ENCODE data around the gene ZNF282.

ZNF282 gene

DNA sequence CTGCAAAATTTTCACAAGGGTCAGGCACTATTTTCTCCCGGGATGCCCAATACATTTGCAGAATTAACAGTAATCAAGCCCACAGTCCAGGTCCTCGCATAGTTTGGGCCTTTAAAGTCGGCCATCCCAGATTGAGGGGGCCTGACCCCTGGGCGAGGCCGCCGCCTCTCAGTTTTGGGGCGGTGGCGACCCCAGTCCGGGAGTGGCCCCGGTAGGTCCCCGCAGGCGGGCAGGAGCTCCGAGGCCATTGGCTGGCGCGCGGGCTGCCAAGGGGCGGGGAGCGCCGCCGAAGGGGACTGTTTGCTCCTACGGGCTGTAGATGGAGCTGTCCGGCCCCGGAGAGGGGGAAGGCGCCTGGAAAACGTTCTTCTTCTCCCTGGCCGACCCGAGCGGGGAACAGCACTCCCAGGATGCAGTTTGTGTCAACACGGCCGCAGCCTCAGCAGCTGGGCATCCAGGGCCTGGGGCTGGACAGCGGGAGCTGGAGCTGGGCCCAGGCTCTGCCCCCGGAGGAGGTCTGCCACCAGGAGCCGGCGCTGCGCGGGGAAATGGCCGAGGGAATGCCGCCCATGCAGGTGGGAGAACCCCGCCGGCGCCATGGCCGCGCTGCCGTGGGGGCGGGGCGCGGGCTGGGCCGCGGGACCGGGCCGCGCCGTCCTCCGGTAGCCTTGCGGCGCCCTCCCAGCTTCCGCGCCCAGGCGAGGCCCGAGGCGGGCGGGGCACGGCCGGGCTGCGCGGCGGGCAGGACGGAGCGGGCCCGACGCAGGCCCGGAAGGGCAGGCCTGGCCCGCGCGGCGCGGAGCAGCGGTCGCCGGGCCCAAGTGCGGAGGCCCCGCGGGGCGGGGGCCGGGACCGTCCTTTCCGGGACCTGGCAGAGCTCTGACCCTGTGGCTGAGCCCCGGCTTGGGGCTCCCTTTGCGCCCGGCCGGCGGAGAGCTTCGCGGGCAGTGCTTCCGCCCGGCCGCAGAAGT lies at the start of gene ZNF282:
Gene ZNF282 (plus strand): TSS at position 367 of the 971 bp plus-strand sequence. CDS start 44 bp downstream, at position 411.
- peak; percentile 88 for DNase-seq (ENCODE audit: low spot score)

DNA sequence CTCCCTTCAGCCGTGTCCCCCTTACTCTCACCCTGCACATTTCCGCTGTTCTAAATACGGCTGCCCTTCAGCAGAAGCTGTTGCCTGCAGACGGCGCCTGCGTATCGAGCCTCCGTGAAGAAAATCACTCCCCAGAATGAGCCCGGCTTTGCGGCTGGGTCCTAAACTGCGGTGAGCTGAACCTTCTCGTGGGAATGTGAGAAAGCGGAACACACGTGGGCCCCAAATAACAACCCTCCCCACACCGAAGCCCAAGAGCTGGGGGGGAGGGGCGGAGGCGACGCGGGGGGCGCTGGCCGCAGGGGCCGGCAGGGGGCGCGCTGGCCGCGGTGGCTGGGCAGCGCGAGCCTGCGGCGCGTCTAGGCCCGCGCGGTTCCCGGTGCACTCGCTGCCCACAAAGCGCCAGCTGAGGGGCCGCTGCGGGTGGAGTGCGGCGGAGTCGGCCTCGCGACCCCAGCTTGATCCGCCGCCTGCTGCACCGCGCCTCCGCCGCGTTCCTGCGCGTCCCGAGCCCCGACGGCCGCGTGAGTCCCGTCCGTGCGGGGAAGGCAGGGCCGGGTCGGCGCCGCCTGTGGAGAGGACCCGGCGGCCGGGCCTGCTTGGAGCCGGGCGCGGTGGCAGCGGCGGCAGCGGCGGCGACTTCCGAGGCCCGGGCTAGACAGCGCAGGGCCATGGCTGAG lies 48.1 kb upstream of the ZNF282 start, which contains the start of gene ZNF398:
Gene ZNF398 (plus strand): TSS at position 382 of the 680 bp plus-strand sequence. CDS start 290 bp downstream, at position 672.
- DNase-seq (ENCODE audit: low spot score) = peak; percentile 70

DNA sequence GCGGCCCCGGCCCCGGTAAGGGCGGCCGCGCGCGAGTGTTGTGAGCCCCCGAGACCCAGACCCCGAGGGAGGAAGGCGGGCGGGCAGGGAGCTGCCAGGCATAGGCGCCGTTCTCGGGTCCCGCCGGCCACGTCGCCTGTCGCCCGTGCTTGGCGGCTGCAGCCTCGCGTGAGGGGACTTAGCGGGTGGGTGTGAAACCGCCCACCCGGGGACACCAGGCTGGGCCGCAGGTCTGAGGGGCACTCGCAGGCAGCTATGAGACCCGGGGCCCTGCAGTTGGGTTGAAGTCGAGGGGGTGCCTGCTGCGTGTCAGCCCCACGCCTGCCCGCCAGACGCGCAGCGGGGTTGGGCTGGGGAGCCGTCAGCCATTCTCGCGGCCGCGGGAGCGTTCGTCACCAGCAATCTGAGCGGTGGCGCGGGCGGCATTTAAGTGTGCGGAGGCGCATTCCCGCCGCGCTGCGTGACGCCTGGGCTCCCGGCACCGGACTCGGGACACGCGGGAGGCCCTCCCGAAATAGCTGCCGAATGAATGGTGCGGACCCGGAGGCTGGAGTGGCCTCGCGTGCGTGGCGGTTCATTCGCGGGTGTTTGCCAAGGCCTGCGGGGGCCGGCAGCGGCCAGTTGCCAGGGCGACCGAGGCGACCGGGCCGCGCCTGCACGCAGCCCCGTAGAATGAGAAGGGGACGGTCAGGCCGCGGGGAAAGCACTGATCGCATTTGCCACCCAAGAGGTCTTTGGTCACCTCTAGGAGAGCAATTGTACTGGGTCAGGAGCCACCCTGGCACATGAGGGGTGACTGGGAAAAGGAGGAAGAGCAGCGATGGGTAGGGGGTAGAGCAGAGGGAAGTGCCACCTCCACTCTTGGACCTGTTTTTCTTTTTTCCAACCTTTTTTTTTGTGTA lies 47.3 kb upstream of the ZNF282 start:
- no peak for DNase-seq (ENCODE audit: low spot score)

DNA sequence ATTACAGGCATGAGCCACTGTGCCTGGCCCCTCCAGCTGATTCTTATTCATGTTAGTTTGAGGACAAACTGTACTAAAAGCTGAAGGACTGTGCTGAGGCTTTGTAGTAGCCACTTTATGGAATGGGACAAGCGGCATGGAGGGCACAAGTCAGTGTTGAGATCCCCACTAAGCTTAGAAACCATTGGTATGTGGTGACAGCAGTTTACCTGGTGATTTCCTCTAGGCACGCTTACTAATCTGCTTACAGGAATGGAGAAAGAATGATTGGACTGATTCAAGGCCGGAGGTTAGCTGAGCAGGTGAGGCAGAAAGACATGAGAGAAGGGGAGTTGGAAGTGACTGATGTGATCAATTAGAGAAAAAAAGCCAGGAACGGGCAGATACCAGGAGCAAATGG lies 44.4 kb upstream of the ZNF282 start:
- DNase-seq (ENCODE audit: low spot score) = no peak

DNA sequence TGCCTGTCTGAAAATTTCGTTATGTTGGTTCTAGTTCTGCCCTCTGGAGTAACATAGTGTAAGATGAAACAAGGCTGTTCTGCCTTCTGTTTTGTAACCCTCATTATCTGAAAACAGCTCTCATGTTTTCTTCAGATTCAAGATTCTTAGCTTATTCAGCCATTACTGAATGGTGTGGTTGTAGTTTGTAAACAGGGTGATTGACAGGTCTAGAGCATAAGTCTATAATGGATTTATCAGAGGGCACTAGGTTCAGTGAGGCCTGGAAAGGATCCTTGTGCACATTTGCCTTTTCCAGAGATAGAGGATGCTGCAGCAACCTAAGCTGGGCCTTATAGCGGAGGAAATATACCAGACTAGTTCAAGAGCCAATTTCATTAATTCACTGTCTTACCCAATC lies 42.0 kb upstream of the ZNF282 start:
- no peak for DNase-seq (ENCODE audit: low spot score)

DNA sequence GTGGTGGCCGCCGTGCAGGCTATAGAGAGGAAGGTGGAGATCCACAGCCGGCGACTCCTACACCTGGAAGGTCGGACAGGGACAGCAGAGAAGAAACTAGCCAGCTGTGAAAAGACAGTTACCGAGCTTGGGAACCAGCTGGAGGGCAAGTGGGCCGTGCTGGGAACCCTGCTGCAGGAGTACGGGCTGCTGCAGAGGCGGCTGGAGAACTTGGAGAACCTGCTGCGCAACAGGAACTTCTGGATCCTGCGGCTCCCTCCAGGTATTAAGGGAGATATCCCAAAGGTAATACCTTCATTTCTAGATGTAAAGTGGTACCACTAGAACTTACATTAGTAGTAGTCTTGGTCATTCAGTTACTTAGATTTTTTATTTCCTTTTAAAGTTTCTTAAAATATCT lies 41.3 kb upstream of the ZNF282 start:
- no peak for DNase-seq (ENCODE audit: low spot score)

DNA sequence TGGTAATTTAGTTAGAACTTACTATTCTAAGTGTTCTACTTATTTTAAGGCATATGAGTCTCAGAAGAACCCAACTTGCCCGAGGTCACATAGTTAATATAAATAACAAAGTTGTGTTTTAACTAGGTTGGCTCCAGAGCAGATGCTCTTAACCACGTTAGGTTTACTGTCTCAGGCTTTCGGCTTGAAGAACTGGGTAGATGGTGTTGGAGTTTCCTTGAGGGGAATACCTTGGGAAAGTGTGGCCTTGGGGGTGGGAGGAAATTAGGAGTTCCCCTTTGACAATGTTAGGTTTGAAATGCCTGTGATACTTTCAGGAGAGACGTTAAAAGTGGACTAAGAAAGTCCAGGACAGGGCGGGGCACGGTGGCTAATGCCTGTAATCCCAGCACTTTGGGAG lies 38.4 kb upstream of the ZNF282 start:
- DNase-seq (ENCODE audit: low spot score) = no peak

DNA sequence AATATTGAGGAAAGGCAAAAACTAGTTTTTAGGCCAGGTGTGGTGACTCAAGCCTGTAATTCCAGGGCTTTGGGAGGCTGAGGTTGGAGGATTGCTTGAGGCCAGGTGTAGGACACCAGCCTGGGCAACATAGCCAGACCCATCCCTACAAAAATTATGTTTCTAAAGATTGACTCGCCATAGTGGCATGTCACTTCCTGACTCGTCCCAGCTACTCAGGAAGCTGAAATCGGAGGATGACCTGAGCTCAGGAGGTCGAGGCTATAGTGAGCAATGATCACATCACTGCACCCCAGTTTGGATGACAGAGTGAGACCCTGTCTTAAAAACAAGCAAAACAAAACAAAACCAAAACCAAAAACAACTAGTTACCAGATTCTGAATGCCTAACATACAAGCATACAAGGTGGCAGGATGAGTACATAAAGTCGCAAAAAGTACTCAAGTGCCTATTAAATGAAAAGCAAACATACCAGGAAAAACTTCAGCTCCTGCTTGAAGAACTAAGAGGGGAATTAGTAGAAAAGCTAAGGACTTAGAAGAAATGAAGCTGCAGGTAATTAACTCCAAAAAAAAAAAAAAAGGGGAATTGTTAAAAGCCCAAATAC lies 34.0 kb upstream of the ZNF282 start:
- no peak for DNase-seq (ENCODE audit: low spot score)

DNA sequence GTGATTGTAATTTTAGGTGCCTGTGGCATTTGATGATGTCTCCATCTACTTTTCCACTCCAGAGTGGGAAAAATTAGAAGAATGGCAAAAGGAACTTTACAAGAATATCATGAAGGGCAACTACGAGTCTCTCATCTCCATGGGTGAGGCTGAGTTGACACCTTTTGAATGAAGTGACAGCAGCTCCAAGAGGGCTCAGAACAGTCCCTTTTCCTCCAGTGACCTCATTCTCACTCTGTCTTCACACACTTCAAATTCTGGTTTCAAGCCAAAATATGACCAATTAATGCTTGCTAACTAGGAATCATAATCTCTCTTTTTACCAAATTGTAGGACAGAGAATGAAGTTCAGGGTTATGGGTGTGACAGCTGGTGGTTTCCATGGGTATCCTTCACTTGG lies 29.2 kb upstream of the ZNF282 start:
- no peak for DNase-seq (ENCODE audit: low spot score)

DNA sequence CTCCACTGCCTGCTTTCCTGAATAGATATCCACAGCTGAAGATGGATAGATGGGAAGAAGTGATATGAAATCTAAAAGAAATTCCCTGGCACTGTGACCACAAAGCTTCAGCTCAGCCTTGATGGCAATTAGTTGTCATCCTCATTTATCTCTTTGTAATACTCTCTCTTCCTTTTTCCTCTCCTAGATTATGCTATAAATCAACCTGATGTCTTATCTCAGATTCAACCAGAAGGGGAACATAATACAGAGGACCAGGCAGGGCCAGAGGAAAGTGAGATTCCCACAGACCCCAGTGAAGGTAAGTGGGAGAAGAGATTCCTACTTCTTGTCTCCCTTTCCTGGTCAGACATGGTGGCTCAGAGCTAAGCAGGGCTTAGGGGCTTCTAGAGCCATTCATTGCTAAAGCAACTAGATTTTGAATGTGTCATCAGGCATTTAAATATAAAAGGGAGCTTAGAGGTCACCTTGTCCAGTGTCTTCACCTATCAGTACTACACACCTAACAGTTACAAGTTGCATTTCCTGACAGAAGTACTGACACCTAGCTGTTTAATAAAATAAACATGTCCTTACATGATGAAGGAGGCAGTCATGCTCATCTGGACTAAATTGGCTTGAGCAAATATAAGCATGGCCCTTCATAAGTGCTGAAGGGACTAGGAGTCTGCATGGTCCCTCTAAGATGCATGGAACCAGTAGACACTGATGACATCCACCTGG lies 28.6 kb upstream of the ZNF282 start:
- DNase-seq (ENCODE audit: low spot score) = no peak

DNA sequence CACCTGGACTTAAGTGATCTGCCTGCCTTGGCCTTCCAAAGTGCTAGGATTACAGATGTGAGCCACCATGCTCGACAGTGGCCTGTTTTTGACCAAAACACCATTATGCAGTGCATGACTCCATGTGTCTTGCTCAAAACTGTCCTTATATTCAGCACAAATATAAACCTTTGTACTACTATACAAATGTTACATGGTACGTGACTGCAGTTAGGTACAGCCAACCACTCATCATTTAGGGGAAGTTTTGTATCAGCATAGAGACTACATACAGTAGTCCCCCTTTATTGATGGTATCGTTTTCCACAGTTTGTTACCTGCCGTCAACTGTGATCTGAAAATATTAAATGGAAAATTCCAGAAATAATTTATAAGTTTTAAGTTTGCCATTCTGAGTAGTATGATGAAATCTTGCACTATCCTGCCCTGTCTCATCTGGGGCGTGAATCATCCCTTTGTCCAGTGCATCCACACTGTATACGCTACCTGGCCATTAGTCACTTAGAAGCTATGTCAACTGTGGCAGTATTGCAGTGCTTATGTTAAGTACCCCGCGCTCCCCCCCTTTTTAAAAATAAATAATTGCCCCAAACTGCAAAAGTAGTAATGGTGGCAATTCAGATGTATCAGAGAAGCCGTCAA lies 23.3 kb upstream of the ZNF282 start:
- no peak for DNase-seq (ENCODE audit: low spot score)

DNA sequence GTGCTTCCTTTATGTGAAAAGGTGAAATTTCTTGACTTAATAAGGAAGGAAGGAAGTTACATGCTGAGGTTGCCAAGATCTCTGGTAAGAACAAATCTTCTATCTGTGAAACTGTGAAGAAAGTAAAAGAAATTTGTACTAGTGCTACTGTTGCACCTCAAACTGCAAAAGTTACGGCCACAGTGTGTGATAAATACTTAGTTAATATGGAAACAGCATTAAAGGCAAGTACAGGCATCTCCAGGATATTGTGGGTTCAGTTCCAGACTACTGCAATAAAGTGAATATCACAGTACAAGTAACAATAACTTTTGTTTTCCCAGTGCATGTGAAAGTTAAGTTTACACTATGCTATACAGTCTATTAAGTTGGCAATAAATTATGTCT lies 22.8 kb upstream of the ZNF282 start:
- DNase-seq (ENCODE audit: low spot score) = no peak

DNA sequence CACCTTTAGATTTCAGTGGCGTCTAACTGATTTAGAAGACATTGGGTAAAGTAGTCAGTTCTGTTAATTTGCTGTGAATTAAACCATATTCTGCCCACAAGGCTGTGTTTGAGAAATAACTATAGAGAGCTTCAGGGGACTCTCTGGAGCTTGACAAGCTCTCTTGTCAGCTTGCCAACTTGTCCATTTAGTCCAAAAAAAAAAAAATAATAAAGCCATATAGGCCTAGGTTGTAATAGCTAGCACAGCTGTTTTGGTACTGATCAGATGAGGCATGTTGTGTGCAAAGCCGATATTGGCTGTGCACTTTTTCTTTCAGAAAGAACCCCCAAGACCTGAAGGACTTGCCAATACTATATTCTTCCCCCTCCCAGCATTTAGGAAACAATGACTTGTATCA lies 20.2 kb upstream of the ZNF282 start:
- no peak for DNase-seq (ENCODE audit: low spot score)

DNA sequence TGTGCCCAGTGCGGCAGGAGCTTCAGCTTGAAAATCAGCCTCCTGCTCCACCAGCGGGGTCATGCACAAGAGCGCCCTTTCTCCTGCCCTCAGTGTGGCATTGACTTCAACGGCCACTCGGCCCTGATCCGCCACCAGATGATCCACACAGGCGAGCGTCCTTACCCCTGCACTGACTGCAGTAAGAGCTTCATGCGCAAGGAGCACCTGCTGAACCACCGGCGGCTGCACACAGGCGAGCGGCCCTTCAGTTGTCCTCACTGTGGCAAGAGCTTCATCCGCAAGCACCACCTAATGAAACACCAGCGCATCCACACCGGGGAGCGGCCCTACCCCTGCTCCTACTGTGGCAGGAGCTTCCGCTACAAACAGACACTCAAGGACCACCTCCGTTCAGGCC lies 16.1 kb upstream of the ZNF282 start:
- no peak for DNase-seq (ENCODE audit: low spot score)

DNA sequence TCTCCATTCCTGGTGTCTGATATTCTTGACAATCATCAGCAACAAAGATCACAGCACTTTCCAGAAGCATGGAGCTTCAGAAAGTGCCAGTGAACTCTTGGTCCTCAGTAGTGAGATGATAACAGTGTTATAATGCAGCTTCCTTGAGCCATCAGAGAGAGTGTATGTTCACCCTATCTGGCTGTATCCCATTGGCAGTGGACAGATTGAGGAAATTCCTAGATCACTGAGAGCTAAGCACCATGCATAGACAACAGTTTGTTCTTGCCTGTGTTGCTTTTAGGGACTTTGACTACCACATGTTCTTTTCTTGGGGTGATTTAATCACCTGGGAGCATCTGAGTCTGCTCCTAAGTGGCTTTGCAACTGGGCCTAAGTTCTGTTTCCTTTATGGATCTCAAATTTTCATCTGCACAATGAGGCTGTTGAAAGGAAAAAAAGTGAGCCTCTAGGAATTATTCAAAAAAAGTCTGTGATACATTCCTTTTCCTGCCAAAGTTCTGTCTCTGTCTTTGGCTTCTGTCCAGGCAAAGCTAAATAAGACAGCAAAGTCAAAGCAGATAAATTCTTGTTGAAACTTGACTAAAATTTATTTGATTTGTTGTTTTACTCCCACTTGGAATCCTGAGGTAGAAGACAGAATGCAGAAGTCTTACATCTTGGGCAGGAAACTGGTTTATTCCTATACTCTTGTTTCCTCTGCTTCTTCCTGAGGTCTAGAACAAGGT lies 14.5 kb upstream of the ZNF282 start:
- no peak for DNase-seq (ENCODE audit: low spot score)

DNA sequence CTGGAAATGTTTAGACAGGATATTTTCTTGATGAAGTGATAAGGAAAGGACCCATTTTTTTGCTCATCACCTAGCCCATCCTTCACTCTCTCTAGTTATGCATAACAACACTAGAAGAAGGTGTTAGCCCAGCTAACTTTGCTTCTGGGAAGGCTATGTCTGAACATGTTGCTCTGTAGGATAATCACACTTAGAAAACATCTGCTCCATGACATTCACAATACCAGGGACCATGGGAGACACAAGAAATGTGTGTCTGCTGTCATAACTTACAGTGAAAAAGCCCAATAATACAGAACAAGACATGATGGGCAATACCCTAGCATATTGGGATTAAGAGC lies 13.9 kb upstream of the ZNF282 start:
- DNase-seq (ENCODE audit: low spot score) = no peak

DNA sequence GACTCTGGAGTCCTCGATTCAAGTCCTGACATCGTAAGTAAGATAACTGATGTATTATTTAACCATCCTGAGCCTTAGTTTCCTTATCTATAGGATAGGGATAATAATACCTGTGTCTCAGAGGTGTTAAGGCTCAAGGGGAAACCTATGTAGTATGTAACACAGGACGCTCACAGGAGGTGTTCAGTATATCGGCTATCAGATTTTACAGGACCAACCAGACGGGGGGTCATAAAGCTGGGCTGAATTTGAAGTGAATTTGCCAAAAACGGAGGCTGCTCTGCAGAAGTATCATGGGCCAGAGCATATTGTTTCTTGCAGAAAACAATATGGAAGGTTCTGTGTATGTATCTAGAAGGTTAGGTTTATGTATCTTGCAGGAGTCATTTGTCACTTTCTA lies 11.1 kb upstream of the ZNF282 start:
- no peak for DNase-seq (ENCODE audit: low spot score)

DNA sequence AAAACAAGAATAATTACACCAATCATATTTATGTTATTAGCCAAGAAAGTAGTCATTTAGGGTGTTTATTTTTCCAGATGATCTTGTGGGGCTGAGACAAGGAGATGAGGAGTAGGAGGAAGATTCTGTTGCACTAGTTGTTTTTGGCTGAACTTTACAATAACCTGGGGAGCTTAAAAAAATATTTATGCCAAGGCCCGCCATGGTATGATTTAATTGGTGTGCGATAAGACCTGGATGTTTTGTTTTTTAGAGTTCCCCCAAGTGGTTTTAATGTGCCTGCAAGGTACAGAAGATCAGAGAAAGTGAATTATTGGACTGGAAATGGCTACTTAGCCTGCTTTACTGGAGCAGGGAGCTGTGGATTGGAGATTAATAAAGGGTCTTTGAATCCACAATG lies 7.1 kb upstream of the ZNF282 start:
- DNase-seq (ENCODE audit: low spot score) = no peak

DNA sequence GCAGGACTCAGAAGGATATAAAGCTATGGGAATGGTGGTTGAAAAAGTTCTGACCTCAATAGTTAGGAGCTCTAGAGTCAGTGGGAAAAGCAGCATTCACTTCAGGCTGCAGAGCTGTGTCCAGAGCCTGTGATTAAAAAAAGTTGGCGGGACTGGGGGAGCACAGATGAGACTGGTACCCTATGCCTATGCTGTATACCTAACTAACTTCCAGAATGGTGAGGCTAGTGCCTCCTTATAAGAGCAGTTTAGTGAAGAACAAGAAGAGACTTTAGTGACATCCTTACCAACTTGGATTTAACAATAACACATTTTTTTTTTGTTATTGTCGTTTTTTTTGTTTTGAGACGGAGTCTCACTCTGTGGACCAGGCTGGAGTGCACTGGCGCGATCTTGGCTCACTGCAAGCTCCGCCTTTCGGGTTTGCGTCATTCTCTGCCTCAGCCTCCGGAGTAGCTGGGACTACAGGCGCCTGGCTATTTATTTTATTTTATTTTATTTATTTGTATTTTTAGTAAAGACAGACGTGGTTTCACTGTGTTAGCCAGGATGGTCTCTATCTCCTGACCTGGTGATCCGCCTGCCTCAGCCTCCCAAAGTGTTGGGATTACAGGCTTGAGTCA lies 6.6 kb upstream of the ZNF282 start:
- no peak for DNase-seq (ENCODE audit: low spot score)

DNA sequence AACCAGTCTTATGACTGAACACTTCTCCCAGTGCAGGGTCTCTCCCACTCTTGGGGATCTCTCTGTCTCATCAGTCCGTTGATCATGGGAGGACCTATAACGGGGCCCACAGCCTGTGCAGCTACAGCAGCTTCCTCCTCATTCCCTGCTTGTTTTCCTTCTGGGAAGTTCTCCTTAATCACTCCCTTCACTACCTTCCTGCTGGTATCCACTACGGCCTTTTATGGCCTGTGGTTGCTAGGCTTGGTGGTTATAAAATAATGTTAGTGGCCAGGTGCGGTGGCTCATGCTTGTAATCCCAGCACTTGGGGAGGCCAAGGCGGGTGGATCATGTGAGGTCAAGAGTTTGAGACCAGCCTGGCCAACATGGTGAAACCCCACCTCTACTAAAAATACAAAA lies 3.5 kb upstream of the ZNF282 start:
- DNase-seq (ENCODE audit: low spot score) = no peak

Measured in pons (tissue), 1 donor.